B cell (primary cell): ENCODE data around the gene SUSD5. TPM values are rescaled to one million over a fixed set of nuclear protein-coding genes. Genes with fewer than 3 reads are reported as not detected.

Experiments used
- ATAC-seq: fragments of 200-7000 bp; cut with Tn5 transposase; one replicate; pipeline ENCODE4 v1.10.0; 2021; ENCODE audit warnings: low read depth, mild to moderate bottlenecking, moderate number of reproducible peaks, moderate library complexity
- CTCF ChIA-PET: fragments of 350-600 bp; sonication (Branson Sonifier 250); formaldehyde crosslinking; loops from one replicate; lab custom pipeline; 2021; ENCODE audit warnings: antibody characterized with exemption, inconsistent platforms; lab: Charles Lee
- POLR2A ChIA-PET: fragments of 350-600 bp; sonication (Branson Sonifier 250); formaldehyde crosslinking; loops from one replicate; lab custom pipeline; 2021; ENCODE audit warnings: antibody characterized with exemption; lab: Charles Lee
- DNase-seq: peaks from one replicate; pipeline ENCODE4 v3.0.0; 2013
- H2AFZ ChIP-seq: 2 replicates; pipeline ENCODE4 v1.6.1; 2012; ENCODE audit warnings: mild to moderate bottlenecking, low read depth, low read length; ENCODE audit not compliant: insufficient read depth, poor library complexity, severe bottlenecking
- H3K27ac ChIP-seq, 2 donors: 1 replicate in 1 of 2; 2 replicates in 1 of 2; pipeline ENCODE4 v1.5.1; 2012 to 2013; ENCODE audit warnings: low read length in 2 of 2, mild to moderate bottlenecking in 2 of 2, moderate library complexity in 1 of 2
- H3K27me3 ChIP-seq, 4 experiments: fragments of 200-600 bp in 1 of 4; sonication (generic) in 1 of 4; replicated peaks in 1 of 4; 1 replicate in 2 of 4; 2 replicates in 2 of 4; pipeline versions ENCODE4 v1.6.1 to v1.7.0; 2013 to 2016; ENCODE audit warnings: low read length in 3 of 4, mild to moderate bottlenecking in 2 of 4, mixed read lengths in 1 of 4, moderate library complexity in 1 of 4; ENCODE audit not compliant: insufficient read depth in 4 of 4, control insufficient read depth in 3 of 4; ENCODE audit errors: control extremely low read depth in 1 of 4
- H3K36me3 ChIP-seq, 2 experiments: replicated peaks in 1 of 2; 1 replicate in 1 of 2; 2 replicates in 1 of 2; pipeline versions ENCODE4 v1.6.1 to v1.7.1; 2013; ENCODE audit warnings: low read length in 1 of 2; ENCODE audit not compliant: insufficient read depth in 2 of 2, control insufficient read depth in 1 of 2; ENCODE audit errors: control extremely low read depth in 1 of 2, extremely low read depth in 1 of 2
- H3K4me1 ChIP-seq, 2 donors: fragments of 200-600 bp in 1 of 2; sonication (generic) in 1 of 2; 1 replicate in 1 of 2; 2 replicates in 1 of 2; pipeline versions ENCODE4 v1.5.1 to v1.6.1; 2013 to 2017; ENCODE audit warnings: low read length in 2 of 2; ENCODE audit not compliant: control insufficient read depth in 2 of 2, insufficient read depth in 2 of 2
- H3K4me2 ChIP-seq: replicated peaks from 2 replicates; pipeline ENCODE3; 2012; ENCODE audit warnings: mild to moderate bottlenecking, low read depth, low read length; ENCODE audit not compliant: poor library complexity, severe bottlenecking
- H3K4me3 ChIP-seq, 5 experiments: fragments of 200-600 bp in 1 of 5; sonication (generic) in 1 of 5; 1 replicate in 3 of 5; 2 replicates in 2 of 5; pipeline versions ENCODE4 v1.5.1 to v1.7.0; 2011 to 2016; ENCODE audit warnings: low read length in 4 of 5, mild to moderate bottlenecking in 4 of 5, low read depth in 2 of 5, control low read depth in 1 of 5, moderate library complexity in 1 of 5; ENCODE audit not compliant: insufficient read depth in 1 of 5; ENCODE audit errors: control extremely low read depth in 1 of 5, extremely low read depth in 1 of 5
- H3K79me2 ChIP-seq: fragments of 200-600 bp; sonication (generic); one replicate; pipeline ENCODE4 v1.6.0; 2016; ENCODE audit warnings: low read length; ENCODE audit not compliant: control insufficient read depth, insufficient read depth
- H3K9ac ChIP-seq: fragments of 200-600 bp; sonication (generic); 2 replicates; pipeline ENCODE4 v1.6.1; 2017; ENCODE audit warnings: mild to moderate bottlenecking, low read length, moderate library complexity
- H3K9me3 ChIP-seq, 3 donors: one replicate each; pipeline versions ENCODE4 v1.6.1 to v1.7.1; 2013; ENCODE audit warnings: low read length in 2 of 3; ENCODE audit not compliant: control insufficient read depth in 2 of 3, insufficient read depth in 1 of 3; ENCODE audit errors: control extremely low read depth in 1 of 3
- H4K20me1 ChIP-seq: 2 replicates; pipeline ENCODE4 v1.6.0; 2012; ENCODE audit warnings: mild to moderate bottlenecking, low read length; ENCODE audit not compliant: insufficient read depth, control insufficient read depth, poor library complexity, severe bottlenecking
- H3K27ac Mint-ChIP-seq: one replicate; pipeline ENCODE4 v1.8.0; 2021; ENCODE audit warnings: mixed read lengths
- H3K27me3 Mint-ChIP-seq: one replicate; pipeline ENCODE4 v1.8.0; 2021; ENCODE audit warnings: mixed read lengths
- H3K4me1 Mint-ChIP-seq: one replicate; pipeline ENCODE4 v1.8.0; 2021; ENCODE audit warnings: mixed read lengths
- H3K4me3 Mint-ChIP-seq: one replicate; pipeline ENCODE4 v1.8.0; 2021; ENCODE audit warnings: mixed read lengths
- H3K9me3 Mint-ChIP-seq: one replicate; pipeline ENCODE4 v1.8.0; 2022; ENCODE audit warnings: mixed read lengths; ENCODE audit not compliant: insufficient read depth
- EZH2 ChIP-seq: IDR thresholded peaks from 2 replicates; pipeline ENCODE4 v1.6.1; 2012; ENCODE audit warnings: borderline replicate concordance, low read depth, mild to moderate bottlenecking, moderate library complexity, low read length; ENCODE audit not compliant: insufficient read depth, poor library complexity, severe bottlenecking
- WGBS: methylation state at CpG from one replicate; pipeline ENCODE4 v1.1.5; 2013; ENCODE audit warnings: missing lambda C conversion rate; ENCODE audit not compliant: insufficient coverage; 5-methylcytosine and 5-hydroxymethylcytosine counted together
- intact Hi-C: fragments of 100-400 bp; cut with micrococcal nuclease; formaldehyde crosslinking; loops from one replicate; pipeline ENCODE4 v1.10.0; 2022
- polyA plus RNA-seq: library from polyadenylated mRNA; depleted of rRNA; stranded (reverse); fragments of >200 nt; gene quantifications from 2 replicates; pipeline ENCODE4 v1.2.3, GENCODE V29; 2012
- total RNA-seq, 2 donors: library from RNA; stranded (reverse); fragments of 120-200 nt in 1 of 2; gene quantifications; 1 replicate in 1 of 2; 2 replicates in 1 of 2; pipeline versions ENCODE4 v1.2.3 to v1.2.4, GENCODE V29; 2013 to 2022
- TF ChIP-seq, protein P1 (sequence below): fragments of 200-600 bp; IDR thresholded peaks from one replicate; pipeline ENCODE4 v1.8.0; 2022; ENCODE audit warnings: antibody characterized with exemption, mild to moderate bottlenecking

Gene SUSD5
- total and polyA plus RNA-seq, 2 donors (not counting 1 experiment from before 2014, with no cell fraction given): 0.15 to 0.30 TPM

- H4K20me1 ChIP-seq: no peaks in the 10 kb centered on the region
- DNase-seq (no peak), ATAC-seq (no peak)
- TF ChIP-seq EZH2: no peak
- TF ChIP-seq, protein P1, sequence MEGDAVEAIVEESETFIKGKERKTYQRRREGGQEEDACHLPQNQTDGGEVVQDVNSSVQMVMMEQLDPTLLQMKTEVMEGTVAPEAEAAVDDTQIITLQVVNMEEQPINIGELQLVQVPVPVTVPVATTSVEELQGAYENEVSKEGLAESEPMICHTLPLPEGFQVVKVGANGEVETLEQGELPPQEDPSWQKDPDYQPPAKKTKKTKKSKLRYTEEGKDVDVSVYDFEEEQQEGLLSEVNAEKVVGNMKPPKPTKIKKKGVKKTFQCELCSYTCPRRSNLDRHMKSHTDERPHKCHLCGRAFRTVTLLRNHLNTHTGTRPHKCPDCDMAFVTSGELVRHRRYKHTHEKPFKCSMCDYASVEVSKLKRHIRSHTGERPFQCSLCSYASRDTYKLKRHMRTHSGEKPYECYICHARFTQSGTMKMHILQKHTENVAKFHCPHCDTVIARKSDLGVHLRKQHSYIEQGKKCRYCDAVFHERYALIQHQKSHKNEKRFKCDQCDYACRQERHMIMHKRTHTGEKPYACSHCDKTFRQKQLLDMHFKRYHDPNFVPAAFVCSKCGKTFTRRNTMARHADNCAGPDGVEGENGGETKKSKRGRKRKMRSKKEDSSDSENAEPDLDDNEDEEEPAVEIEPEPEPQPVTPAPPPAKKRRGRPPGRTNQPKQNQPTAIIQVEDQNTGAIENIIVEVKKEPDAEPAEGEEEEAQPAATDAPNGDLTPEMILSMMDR: no peak
- H3K4me1 ChIP-seq: no peaks in the 10 kb centered on the region
- no peak overlapping the region for H3K4me3 ChIP-seq
- intact Hi-C loops: no loop called here
- H3K27me3 ChIP-seq: no peaks in the 10 kb centered on the region
- Mint-ChIP-seq H3K9me3 (no peaks in the 10 kb centered on the region), H3K4me1 (peaks cover 3% of the 10 kb centered on the region), H3K27me3 (peaks cover 4% of the 10 kb centered on the region), H3K27ac (no peak overlapping the region), H3K4me3 (no peak overlapping the region)
- H2AFZ ChIP-seq: no peak overlapping the region
- ChIA-PET POLR2A (no interaction called here), CTCF (no interaction called here)
- no peaks in the 10 kb centered on the region for H3K36me3 ChIP-seq
- peaks cover 0 to 5% (median 1%) of the 10 kb centered on the region in 3 donors for H3K9me3 ChIP-seq
- no peak overlapping the region for H3K9ac ChIP-seq
- WGBS: 95% methylated on average over 4 of the region's 4 CpGs
- H3K4me2 ChIP-seq: no peak overlapping the region
- H3K27ac ChIP-seq: no peak overlapping the region
- no peaks in the 10 kb centered on the region for H3K79me2 ChIP-seq
Observed at GRCh38 chr3:33173672-33174071, 44.9 kb downstream of the SUSD5 start.

DNA sequence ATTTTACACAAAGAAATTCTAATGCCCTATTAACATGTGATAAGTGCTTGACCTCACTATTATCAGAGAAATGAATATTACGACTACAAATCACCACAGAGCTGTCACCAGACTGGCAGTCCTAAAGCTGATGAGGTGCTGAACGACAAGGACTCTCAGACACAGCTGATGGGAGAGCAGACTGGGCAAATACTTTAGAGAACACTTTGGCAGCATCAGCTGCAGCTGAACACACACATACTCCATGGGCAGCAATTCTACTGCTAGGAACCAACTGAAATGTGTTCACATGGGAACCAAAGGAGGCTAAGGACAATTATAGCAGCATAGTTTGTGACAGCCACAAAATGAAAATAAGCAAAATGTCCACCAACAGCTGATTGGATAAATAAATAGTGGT lies 45.5 kb downstream of the SUSD5 start:
- Histone ChIP-seq H3K9ac (no peak overlapping the region), H3K9me3 (no peaks in the 10 kb centered on the region), H3K27me3 (no peaks in the 10 kb centered on the region), H3K36me3 (no peaks in the 10 kb centered on the region), H3K79me2 (no peaks in the 10 kb centered on the region), H3K4me2 (no peak overlapping the region), H3K4me3 (no peak overlapping the region), H3K4me1 (no peaks in the 10 kb centered on the region), H2AFZ (no peak overlapping the region), H4K20me1 (no peaks in the 10 kb centered on the region), H3K27ac (no peak overlapping the region)
- no peaks in the 10 kb centered on the region for H3K9me3 Mint-ChIP-seq
- 100% methylated on average over 1 of the region's 2 CpGs for WGBS
- H3K4me1 Mint-ChIP-seq: peaks cover 3% of the 10 kb centered on the region
- ChIA-PET CTCF (no interaction called here), POLR2A (no interaction called here)
- TF ChIP-seq, protein P1: no peak
- no peak for TF ChIP-seq EZH2
- peaks cover 3% of the 10 kb centered on the region for H3K27me3 Mint-ChIP-seq
- intact Hi-C loops: no loop called here
- H3K4me3 Mint-ChIP-seq: no peak overlapping the region
- H3K27ac Mint-ChIP-seq: no peak overlapping the region
- ATAC-seq (no peak), DNase-seq (no peak)
